Cardiac fibroblast (primary cell): ENCODE results near the gene MLN.
A peak's percentile ranks its signal among the peaks of the same experiment; 100 is the strongest.

Source experiments
- DNase-seq, 2 donors: peaks; one replicate each; pipeline versions ENCODE4 v3.0.0 to v3.0.0-alpha.2; 2010; ENCODE audit warnings: low read depth in 2 of 2
- H3K4me3 ChIP-seq, 2 donors: replicated peaks in 1 of 2; 1 replicate in 1 of 2; 2 replicates in 1 of 2; pipeline ENCODE4 v1.5.1; 2011; ENCODE audit warnings: low read depth in 2 of 2, low read length in 2 of 2, mild to moderate bottlenecking in 2 of 2, moderate library complexity in 1 of 2
- TF ChIP-seq, protein P1 (sequence below): IDR thresholded peaks from one replicate; pipeline ENCODE4 v1.5.1; 2011; ENCODE audit warnings: low read depth, mild to moderate bottlenecking, low read length, inconsistent platforms

The MLN gene

DNA sequence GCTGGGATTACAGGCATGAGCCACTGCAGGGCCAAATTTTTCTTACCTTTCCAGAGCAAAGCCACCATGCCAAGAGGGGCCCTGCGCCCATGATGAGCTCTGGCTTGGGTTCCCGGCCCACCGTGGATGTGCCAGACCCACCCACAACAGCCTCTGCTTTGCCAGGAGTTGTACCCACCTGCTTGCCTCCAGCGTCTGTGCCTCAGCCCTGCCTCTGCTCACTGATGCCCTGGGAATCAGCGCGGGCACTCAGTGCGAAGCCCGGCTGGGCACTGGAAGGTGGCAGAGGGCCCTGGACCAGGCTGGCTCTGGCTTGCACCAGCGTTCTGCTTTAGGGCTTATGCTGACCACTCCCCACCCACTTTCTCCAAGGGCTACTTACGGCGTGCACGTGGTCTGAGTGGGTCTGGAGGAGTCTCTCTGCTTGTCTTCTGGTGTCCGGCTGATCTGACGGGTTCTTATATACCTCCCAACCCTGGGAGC lies at the start of gene MLN:
TSS of gene MLN (minus strand) at position 433 of the 483 bp plus-strand sequence. CDS start 2,840 bp downstream, outside the sequence.
- TF ChIP-seq, protein P1, sequence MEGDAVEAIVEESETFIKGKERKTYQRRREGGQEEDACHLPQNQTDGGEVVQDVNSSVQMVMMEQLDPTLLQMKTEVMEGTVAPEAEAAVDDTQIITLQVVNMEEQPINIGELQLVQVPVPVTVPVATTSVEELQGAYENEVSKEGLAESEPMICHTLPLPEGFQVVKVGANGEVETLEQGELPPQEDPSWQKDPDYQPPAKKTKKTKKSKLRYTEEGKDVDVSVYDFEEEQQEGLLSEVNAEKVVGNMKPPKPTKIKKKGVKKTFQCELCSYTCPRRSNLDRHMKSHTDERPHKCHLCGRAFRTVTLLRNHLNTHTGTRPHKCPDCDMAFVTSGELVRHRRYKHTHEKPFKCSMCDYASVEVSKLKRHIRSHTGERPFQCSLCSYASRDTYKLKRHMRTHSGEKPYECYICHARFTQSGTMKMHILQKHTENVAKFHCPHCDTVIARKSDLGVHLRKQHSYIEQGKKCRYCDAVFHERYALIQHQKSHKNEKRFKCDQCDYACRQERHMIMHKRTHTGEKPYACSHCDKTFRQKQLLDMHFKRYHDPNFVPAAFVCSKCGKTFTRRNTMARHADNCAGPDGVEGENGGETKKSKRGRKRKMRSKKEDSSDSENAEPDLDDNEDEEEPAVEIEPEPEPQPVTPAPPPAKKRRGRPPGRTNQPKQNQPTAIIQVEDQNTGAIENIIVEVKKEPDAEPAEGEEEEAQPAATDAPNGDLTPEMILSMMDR, result no peak
- no peak within 1 kb of the TSS for H3K4me3 ChIP-seq
- DNase-seq, result no peak

GRCh38 chr6:33853026-33853425 lies 49.2 kb upstream of the MLN start:
- no peak for DNase-seq
- H3K4me3 ChIP-seq, result no peak overlapping the region
- TF ChIP-seq, protein P1, result no peak

DNA sequence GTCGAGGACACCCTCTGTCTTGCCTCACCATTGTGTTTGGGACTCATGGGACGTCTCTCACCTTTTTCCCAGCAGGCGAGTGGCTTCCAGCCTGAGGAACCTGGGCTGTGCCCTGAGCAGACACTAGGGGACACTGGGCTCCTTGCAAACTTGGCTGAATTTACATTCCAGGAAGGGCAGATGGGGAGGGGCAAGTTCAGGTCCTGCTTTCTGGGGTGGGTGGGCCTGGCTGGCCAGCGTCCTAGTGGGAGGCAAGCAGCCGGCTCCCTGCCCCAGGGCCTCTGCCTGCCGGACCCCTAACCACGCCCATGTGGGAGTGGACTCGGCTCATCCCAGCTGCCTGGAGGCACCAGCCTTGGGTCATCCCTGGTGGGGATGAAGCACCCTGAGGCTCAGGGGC lies 48.2 kb upstream of the MLN start:
- peak; percentile 21 to 35 for DNase-seq

DNA sequence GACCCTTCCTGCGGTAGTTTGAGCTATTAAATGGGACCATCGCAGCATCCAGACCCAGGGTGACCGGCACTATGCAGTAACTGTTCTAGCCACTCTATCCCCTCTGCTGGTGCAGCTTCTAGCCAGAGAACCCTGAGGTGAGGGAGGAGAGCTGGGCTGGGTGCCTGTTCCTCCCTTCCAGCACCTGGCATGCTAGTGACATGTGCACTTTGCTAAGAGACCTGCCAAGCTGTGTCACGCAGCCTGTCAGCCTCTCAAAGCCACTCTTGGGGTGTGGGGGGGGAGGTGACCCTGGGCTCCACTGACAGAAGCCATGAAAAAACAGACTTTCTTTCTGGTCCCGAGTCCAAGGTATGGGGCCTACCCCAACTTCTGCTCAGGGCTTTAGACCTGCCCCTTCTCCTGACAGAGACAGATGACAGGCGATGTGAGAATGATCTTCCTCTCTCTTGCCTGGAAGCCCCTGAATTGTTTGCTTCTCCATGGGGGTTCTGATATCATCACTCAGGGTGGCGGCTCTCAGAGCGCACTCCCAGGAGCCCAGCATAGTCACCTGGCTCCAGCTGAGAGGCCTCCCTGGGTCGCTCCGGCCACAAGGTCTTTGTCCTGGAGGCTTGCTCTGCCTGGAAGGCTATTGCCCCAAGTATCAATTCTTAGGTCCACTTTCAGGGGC lies 47.2 kb upstream of the MLN start:
- DNase-seq, result no peak
- no peak overlapping the region for H3K4me3 ChIP-seq
- TF ChIP-seq, protein P1, result no peak

More for the DNA sequence above, 48.2 kb upstream of the MLN start:
- TF ChIP-seq, protein P1, result peak; percentile 67
- H3K4me3 ChIP-seq, result no peak overlapping the region

DNA sequence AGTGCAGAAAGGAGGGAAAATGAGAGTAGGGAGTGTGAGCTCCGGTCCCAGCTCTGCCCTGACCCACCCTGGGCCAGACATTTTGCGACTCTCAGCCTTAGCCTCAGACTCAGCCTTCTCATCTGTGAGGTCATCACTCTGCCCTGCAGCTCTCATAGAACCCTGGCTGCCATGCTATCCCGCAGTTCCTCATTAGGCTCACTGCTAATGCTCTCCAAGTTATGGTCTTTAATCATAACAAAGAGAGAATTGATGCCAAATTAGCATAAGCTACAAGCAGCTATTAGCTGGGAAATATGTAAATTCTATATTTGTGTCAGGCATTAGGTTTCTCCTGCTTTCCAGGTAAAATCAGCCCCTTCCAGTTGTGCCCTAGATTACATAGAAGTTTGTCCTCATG lies 46.5 kb upstream of the MLN start:
- TF ChIP-seq, protein P1, result no peak
- no peak for DNase-seq
- H3K4me3 ChIP-seq, result no peak overlapping the region

GRCh38 chr6:33849500-33850075 lies 45.8 kb upstream of the MLN start:
- no peak overlapping the region for H3K4me3 ChIP-seq
- TF ChIP-seq, protein P1, result no peak
- DNase-seq, result no peak
